Measurements from ENCODE around the gene ALDH1B1.

- TF ChIP-seq, protein P1, sequence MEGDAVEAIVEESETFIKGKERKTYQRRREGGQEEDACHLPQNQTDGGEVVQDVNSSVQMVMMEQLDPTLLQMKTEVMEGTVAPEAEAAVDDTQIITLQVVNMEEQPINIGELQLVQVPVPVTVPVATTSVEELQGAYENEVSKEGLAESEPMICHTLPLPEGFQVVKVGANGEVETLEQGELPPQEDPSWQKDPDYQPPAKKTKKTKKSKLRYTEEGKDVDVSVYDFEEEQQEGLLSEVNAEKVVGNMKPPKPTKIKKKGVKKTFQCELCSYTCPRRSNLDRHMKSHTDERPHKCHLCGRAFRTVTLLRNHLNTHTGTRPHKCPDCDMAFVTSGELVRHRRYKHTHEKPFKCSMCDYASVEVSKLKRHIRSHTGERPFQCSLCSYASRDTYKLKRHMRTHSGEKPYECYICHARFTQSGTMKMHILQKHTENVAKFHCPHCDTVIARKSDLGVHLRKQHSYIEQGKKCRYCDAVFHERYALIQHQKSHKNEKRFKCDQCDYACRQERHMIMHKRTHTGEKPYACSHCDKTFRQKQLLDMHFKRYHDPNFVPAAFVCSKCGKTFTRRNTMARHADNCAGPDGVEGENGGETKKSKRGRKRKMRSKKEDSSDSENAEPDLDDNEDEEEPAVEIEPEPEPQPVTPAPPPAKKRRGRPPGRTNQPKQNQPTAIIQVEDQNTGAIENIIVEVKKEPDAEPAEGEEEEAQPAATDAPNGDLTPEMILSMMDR (CRISPR knock-in tag; IDR thresholded peaks at IDR 0.05): no peak
- no peak for TF ChIP-seq HDAC6 (IDR thresholded peaks at IDR 0.05; ENCODE audit: low read depth, low read length)
- no peak for TF ChIP-seq POLR2A (IDR thresholded peaks at IDR 0.05; ENCODE audit: insufficient read depth in 1 of 2, low read depth in 2 of 2, low read length in 2 of 2)
- TF ChIP-seq CBX5 (CRISPR knock-in tag; IDR thresholded peaks at IDR 0.05; ENCODE audit: borderline replicate concordance): no peak
- TF ChIP-seq KDM1A (CRISPR knock-in tag; IDR thresholded peaks at IDR 0.05): no peak
- TF ChIP-seq FIP1L1 (IDR thresholded peaks at IDR 0.05; ENCODE audit: borderline replicate concordance, insufficient read depth, low read depth, low read length): no peak
- no peak for TF ChIP-seq KLF16 (CRISPR knock-in tag; IDR thresholded peaks at IDR 0.05)
- TF ChIP-seq ASH2L (IDR thresholded peaks at IDR 0.05; ENCODE audit: insufficient read length, low read depth, low read length): no peak
Observed at GRCh38 chr9:38361473-38361850, 31.0 kb upstream of the ALDH1B1 start.

All from HepG2 (cell line).